Esophagus muscularis mucosa (tissue), 4 donors: ENCODE data around the gene SLC27A2.

ENCODE experiments used
- EP300 ChIP-seq: sonication (generic); formaldehyde crosslinking; IDR thresholded peaks from one replicate; pipeline ENCODE4 v1.6.1; 2017; ENCODE audit warnings: antibody characterized with exemption
- POLR2A ChIP-seq: fragments of 450-650 bp; IDR thresholded peaks from one replicate; pipeline ENCODE4 v1.6.1; 2017; ENCODE audit warnings: antibody characterized with exemption, moderate library complexity, mild to moderate bottlenecking, low read depth
- POLR2AphosphoS5 ChIP-seq, 2 donors: sonication (generic); formaldehyde crosslinking; IDR thresholded peaks; one replicate each; pipeline ENCODE4 v1.6.1; 2017; ENCODE audit warnings: antibody characterized with exemption in 2 of 2
- TF ChIP-seq, protein P1 (sequence below), 3 experiments: fragments of 200-600 bp in 2 of 3; fragments of 450-650 bp in 1 of 3; sonication (generic) in 2 of 3; IDR thresholded peaks; one replicate each; pipeline ENCODE4 v1.5.1; 2017 to 2019; ENCODE audit warnings: antibody characterized with exemption in 3 of 3, mild to moderate bottlenecking in 2 of 3, moderate library complexity in 1 of 3

DNA sequence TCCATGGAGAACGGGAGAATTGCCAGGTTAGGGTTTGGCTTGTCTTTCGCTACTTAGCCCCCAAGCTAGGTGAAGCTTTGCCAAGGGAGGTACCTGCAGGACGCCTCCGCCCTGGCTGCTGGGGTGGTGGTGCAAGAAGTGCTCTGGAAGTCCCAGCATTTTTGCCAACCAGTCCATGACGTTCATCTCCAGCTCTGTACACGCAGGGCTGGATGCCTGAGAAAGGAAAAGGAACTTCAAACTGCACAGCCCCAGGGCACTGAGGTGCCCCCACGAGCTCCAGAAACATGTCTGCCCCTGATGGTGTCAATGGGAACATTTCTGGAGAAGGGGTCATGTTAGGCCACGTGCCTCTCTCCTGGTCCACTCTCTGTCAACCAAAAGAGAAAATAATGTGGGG is 75.3 kb downstream of the SLC27A2 start:
- TF ChIP-seq, protein P1, sequence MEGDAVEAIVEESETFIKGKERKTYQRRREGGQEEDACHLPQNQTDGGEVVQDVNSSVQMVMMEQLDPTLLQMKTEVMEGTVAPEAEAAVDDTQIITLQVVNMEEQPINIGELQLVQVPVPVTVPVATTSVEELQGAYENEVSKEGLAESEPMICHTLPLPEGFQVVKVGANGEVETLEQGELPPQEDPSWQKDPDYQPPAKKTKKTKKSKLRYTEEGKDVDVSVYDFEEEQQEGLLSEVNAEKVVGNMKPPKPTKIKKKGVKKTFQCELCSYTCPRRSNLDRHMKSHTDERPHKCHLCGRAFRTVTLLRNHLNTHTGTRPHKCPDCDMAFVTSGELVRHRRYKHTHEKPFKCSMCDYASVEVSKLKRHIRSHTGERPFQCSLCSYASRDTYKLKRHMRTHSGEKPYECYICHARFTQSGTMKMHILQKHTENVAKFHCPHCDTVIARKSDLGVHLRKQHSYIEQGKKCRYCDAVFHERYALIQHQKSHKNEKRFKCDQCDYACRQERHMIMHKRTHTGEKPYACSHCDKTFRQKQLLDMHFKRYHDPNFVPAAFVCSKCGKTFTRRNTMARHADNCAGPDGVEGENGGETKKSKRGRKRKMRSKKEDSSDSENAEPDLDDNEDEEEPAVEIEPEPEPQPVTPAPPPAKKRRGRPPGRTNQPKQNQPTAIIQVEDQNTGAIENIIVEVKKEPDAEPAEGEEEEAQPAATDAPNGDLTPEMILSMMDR (IDR thresholded peaks at IDR 0.05) = no peak
- TF ChIP-seq POLR2A (no peak), EP300 (no peak), POLR2AphosphoS5 (IDR thresholded peaks at IDR 0.05) (no peak)
